ENCODE results near the gene MED8.

The MED8 gene

DNA sequence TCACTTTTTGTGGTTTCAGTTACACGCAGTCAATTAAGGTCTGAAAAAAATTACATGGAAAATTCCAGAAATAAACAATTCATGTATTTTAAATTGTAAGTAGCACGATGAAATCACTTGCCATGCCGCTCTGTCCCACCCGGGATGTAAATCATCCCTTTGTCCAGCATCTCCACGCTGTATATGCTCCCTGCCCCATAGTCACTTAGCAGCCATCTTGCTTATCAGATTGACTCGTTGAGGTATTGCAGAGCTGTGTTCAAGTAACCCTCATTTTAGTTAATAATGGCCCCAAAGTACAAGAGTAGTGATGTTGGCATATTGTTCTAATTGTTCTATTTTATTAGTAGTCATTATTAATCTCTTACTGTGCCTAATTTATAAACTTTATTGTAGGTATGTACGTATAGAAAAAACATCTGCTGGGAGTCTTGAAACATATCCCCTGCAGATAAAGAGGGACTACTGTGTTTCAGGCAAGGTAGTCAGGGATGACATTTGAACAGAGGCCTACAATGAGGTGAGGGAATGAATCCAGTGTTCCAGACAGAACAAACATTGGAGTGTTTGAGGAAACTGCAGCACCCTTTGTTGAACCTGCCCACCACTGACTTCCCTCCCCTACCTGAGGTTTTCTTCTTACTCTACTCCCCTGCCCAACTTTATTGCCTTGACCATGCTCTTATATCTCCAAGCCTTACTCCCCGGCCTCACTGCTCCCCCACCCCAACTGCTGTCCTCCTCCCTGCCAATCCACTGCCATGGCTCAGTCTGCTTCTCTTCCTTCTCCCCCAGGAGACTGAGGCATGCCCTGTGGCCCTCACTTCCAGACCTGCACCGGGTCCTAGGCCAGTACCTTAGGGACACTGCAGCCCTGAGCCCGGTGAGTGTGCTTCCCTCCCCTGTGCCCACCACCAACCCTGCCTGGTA, 37.9 kb downstream of the MED8 start:
- peaks cover 17% of the 10 kb centered on the region for H3K27me3 ChIP-seq (ENCODE audit: control insufficient read depth, insufficient read depth, low read length)
- peaks cover 10% of the 10 kb centered on the region for H3K4me1 ChIP-seq (ENCODE audit: control insufficient read depth, insufficient read depth, low read length)
- H3K9me3 ChIP-seq (ENCODE audit: control insufficient read depth, insufficient read depth, low read length): no peaks in the 10 kb centered on the region
- H3K36me3 ChIP-seq (ENCODE audit: control insufficient read depth, insufficient read depth, low read length): no peaks in the 10 kb centered on the region
- H3K9ac ChIP-seq (ENCODE audit: low read depth, low read length): no peak overlapping the region
- H3K4me3 ChIP-seq (ENCODE audit: low read depth, low read length): no peak overlapping the region

DNA sequence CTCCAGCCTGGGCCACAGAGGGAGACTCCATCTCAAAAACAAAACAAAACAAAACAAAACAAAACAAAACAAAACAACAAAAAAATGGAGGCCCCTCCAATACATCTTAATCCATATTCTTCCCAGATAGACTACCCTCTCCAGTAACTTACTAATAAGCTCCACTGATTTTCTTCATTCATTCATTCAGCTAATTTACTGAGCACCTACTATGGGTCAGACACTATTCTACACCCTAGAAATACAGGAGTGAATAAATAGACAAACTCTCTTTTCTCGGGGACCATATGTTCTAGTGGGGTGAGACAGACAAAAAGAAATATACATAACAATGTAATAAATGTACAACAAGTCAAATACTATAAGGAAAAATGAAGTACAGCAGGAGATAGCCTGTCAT, 38.6 kb downstream of the MED8 start:
- Histone ChIP-seq H3K27me3 (ENCODE audit: control insufficient read depth, insufficient read depth, low read length) (peaks cover 21% of the 10 kb centered on the region), H3K9me3 (ENCODE audit: control insufficient read depth, insufficient read depth, low read length) (no peaks in the 10 kb centered on the region), H3K4me1 (ENCODE audit: control insufficient read depth, insufficient read depth, low read length) (peaks cover 10% of the 10 kb centered on the region), H3K36me3 (ENCODE audit: control insufficient read depth, insufficient read depth, low read length) (no peaks in the 10 kb centered on the region), H3K9ac (ENCODE audit: low read depth, low read length) (no peak overlapping the region), H3K4me3 (ENCODE audit: low read depth, low read length) (no peak overlapping the region)

DNA sequence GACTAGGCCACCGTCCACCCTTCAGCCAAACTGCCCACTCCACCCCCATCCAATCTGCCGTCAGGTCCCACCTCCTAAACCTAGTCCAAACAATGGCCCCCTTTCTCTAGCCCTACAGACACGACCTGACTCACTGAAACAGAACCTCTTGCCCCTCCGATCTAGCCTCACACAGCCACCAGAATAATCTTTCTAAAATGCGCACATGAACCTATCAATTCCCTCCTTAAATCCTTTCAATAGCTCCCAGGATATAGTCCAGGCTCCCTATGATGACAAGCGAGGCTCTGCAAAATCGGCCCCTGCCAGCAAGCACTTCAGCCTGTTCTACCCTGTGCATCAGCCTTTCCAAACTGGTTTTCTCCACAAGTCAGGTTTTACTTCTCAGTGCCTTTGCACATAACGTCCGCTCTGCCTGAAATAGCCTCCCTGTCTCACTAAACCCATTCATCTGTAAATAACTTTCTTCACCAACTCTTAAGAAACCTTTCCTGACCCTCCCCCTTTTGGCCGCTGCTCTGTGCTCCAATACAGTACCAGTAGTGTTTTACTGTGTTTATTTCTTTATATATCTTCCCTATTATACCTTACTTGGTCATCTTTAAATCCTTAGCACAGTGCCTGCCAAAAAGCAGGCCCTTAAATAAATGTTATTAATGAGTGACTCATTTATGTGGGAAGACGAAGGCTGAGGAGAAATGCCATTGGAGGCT, 39.9 kb downstream of the MED8 start:
- no peaks in the 10 kb centered on the region for H3K9me3 ChIP-seq (ENCODE audit: control insufficient read depth, insufficient read depth, low read length)
- H3K27me3 ChIP-seq (ENCODE audit: control insufficient read depth, insufficient read depth, low read length): peaks cover 21% of the 10 kb centered on the region
- H3K4me3 ChIP-seq (ENCODE audit: low read depth, low read length): peak overlapping the region; percentile 95
- H3K9ac ChIP-seq (ENCODE audit: low read depth, low read length): peak overlapping the region; percentile 85
- H3K36me3 ChIP-seq (ENCODE audit: control insufficient read depth, insufficient read depth, low read length): no peaks in the 10 kb centered on the region
- peaks cover 10% of the 10 kb centered on the region for H3K4me1 ChIP-seq (ENCODE audit: control insufficient read depth, insufficient read depth, low read length)

DNA sequence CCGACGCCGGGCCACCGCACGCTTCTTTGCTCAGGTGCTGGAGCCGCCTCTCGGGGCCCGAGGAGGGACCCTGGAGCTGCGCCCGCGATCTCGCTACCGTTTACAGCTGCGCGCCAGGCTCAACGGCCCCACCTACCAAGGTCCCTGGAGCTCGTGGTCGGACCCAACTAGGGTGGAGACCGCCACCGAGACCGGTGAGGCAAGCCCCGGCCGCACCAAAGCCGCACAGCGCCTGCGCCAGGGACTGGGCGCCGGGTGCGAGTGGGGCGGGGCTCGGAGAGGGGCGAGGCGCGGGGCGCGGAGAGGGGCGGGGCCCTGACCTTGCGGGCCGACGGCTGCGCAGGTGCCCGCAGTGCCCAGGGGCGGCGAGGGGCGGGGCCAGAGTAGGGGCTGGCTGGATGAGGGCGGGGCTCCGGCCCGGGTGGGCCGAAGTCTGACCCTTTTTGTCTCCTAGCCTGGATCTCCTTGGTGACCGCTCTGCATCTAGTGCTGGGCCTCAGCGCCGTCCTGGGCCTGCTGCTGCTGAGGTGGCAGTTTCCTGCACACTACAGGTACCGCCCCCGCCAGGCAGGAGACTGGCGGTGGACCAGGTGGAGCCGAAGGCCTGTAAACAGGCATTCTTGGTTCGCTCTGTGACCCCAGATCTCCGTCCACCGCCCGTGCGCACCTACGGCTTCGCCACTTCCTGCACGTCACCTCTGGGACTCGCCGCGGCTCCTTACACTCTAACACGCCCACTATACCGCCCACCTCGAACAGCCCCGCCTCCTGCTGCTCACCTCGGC, 40.6 kb downstream of the MED8 start:
- no peaks in the 10 kb centered on the region for H3K36me3 ChIP-seq (ENCODE audit: control insufficient read depth, insufficient read depth, low read length)
- H3K9ac ChIP-seq (ENCODE audit: low read depth, low read length): peak overlapping the region; percentile 92
- H3K4me3 ChIP-seq (ENCODE audit: low read depth, low read length): peak overlapping the region; percentile 95
- H3K9me3 ChIP-seq (ENCODE audit: control insufficient read depth, insufficient read depth, low read length): no peaks in the 10 kb centered on the region
- H3K27me3 ChIP-seq (ENCODE audit: control insufficient read depth, insufficient read depth, low read length): peaks cover 21% of the 10 kb centered on the region
- H3K4me1 ChIP-seq (ENCODE audit: control insufficient read depth, insufficient read depth, low read length): peaks cover 10% of the 10 kb centered on the region

GRCh38 chr1:43348343-43348808, 41.2 kb downstream of the MED8 start:
- peaks cover 10% of the 10 kb centered on the region for H3K4me1 ChIP-seq (ENCODE audit: control insufficient read depth, insufficient read depth, low read length)
- peaks cover 21% of the 10 kb centered on the region for H3K27me3 ChIP-seq (ENCODE audit: control insufficient read depth, insufficient read depth, low read length)
- peak overlapping the region; percentile 65 for H3K9ac ChIP-seq (ENCODE audit: low read depth, low read length)
- no peaks in the 10 kb centered on the region for H3K9me3 ChIP-seq (ENCODE audit: control insufficient read depth, insufficient read depth, low read length)
- peak overlapping the region; percentile 95 for H3K4me3 ChIP-seq (ENCODE audit: low read depth, low read length)
- H3K36me3 ChIP-seq (ENCODE audit: control insufficient read depth, insufficient read depth, low read length): no peaks in the 10 kb centered on the region

DNA sequence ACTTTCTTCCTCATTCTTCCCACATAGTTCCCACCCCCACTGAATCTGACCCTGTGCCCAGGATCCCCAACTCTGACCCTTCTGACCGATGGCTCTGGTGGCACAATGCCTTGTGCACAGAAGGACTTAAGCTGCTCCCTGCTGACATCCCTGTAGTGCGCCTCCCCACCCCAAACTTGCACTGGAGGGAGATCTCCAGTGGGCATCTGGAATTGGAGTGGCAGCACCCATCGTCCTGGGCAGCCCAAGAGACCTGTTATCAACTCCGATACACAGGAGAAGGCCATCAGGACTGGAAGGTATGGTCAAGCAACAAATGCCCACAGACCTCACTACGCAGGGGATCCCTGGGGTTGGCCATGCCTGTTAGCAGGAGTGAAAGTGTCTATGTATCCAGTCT, 43.0 kb downstream of the MED8 start:
- no peaks in the 10 kb centered on the region for H3K36me3 ChIP-seq (ENCODE audit: control insufficient read depth, insufficient read depth, low read length)
- no peaks in the 10 kb centered on the region for H3K9me3 ChIP-seq (ENCODE audit: control insufficient read depth, insufficient read depth, low read length)
- no peak overlapping the region for H3K9ac ChIP-seq (ENCODE audit: low read depth, low read length)
- peaks cover 10% of the 10 kb centered on the region for H3K4me1 ChIP-seq (ENCODE audit: control insufficient read depth, insufficient read depth, low read length)
- H3K27me3 ChIP-seq (ENCODE audit: control insufficient read depth, insufficient read depth, low read length): peaks cover 21% of the 10 kb centered on the region
- no peak overlapping the region for H3K4me3 ChIP-seq (ENCODE audit: low read depth, low read length)

DNA sequence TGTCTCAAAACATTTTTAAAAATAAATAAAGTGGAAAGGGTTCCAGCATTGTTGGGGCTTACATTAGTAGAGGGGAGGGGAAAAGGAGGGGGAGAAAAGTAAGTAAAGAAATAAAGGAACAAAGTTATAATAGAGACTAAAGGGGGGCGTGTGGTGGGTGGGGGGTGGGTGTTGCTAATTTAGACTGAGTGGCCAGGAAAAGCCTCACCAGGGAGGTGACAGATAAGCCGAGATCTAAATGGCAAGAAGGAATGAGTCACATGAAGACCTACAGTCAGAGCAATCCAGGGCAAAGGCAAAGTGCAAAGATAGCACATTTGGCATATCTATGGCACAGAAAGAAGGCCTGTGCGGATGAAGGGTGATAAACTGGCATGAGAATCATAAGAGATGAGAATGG, 44.5 kb downstream of the MED8 start:
- Histone ChIP-seq H3K9me3 (ENCODE audit: control insufficient read depth, insufficient read depth, low read length) (no peaks in the 10 kb centered on the region), H3K4me3 (ENCODE audit: low read depth, low read length) (no peak overlapping the region), H3K36me3 (ENCODE audit: control insufficient read depth, insufficient read depth, low read length) (no peaks in the 10 kb centered on the region), H3K27me3 (ENCODE audit: control insufficient read depth, insufficient read depth, low read length) (peaks cover 21% of the 10 kb centered on the region), H3K9ac (ENCODE audit: low read depth, low read length) (no peak overlapping the region), H3K4me1 (ENCODE audit: control insufficient read depth, insufficient read depth, low read length) (peaks cover 7% of the 10 kb centered on the region)

- no peaks in the 10 kb centered on the region for H3K9me3 ChIP-seq (ENCODE audit: control insufficient read depth, insufficient read depth, low read length)
- H3K4me3 ChIP-seq (ENCODE audit: low read depth, low read length): no peak overlapping the region
- H3K36me3 ChIP-seq (ENCODE audit: control insufficient read depth, insufficient read depth, low read length): no peaks in the 10 kb centered on the region
- H3K27me3 ChIP-seq (ENCODE audit: control insufficient read depth, insufficient read depth, low read length): peaks cover 21% of the 10 kb centered on the region
- H3K4me1 ChIP-seq (ENCODE audit: control insufficient read depth, insufficient read depth, low read length): peaks cover 2% of the 10 kb centered on the region
- no peak overlapping the region for H3K9ac ChIP-seq (ENCODE audit: low read depth, low read length)
Observed at GRCh38 chr1:43344267-43344850, 45.2 kb downstream of the MED8 start.

DNA sequence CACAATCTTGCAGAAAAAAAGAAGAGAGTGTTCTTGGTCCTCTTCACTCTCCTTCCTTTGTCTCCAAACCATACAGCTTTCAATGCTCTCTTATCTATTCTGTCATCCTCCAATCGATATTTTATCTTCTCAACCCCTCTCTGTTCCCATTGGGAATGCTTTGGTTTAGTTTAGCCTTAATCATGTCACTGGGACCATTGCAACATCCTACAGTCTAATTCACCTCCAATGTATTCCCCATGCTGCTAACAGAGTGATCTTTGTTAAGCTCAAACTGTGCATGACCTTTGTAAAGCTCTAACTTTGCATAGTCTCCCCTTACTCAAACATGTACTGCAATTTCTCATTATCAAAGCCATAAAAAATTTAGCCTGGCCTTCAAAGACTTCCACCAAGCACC, 49.0 kb downstream of the MED8 start:
- H3K9ac ChIP-seq (ENCODE audit: low read depth, low read length): no peak overlapping the region
- H3K36me3 ChIP-seq (ENCODE audit: control insufficient read depth, insufficient read depth, low read length): no peaks in the 10 kb centered on the region
- no peaks in the 10 kb centered on the region for H3K9me3 ChIP-seq (ENCODE audit: control insufficient read depth, insufficient read depth, low read length)
- no peaks in the 10 kb centered on the region for H3K27me3 ChIP-seq (ENCODE audit: control insufficient read depth, insufficient read depth, low read length)
- no peaks in the 10 kb centered on the region for H3K4me1 ChIP-seq (ENCODE audit: control insufficient read depth, insufficient read depth, low read length)
- H3K4me3 ChIP-seq (ENCODE audit: low read depth, low read length): no peak overlapping the region

DNA sequence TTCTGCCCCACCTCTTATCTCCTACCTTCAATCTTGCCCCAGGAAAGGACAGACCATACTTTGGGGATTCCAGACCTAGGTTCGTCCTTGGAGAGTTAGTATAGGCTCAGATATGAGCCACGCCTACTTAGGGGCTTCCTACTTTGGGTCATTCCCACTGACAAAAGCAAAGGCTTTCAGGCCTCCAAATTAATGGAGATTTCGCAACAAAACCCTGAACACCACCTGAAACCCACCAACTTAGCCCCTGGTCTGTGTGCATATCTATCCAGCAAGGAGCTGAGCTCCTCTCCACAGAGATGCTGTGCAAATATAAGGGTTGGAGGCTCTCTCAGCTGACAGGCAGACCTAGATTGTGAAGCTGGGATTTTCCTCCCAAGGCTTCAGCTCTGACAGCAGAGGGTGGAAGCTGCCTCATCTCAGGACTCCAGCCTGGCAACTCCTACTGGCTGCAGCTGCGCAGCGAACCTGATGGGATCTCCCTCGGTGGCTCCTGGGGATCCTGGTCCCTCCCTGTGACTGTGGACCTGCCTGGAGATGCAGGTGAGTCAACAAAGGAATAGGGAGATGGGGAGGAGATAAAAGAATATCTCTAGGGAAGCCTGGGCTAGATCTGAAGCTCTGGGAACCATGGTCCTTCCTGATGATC, 49.9 kb downstream of the MED8 start:
- no peak overlapping the region for H3K9ac ChIP-seq (ENCODE audit: low read depth, low read length)
- no peaks in the 10 kb centered on the region for H3K27me3 ChIP-seq (ENCODE audit: control insufficient read depth, insufficient read depth, low read length)

GRCh38 chr1:43338001-43338400, 51.6 kb downstream of the MED8 start:
- Histone ChIP-seq H3K4me1 (ENCODE audit: control insufficient read depth, insufficient read depth, low read length) (no peaks in the 10 kb centered on the region), H3K4me3 (ENCODE audit: low read depth, low read length) (no peak overlapping the region), H3K9ac (ENCODE audit: low read depth, low read length) (no peak overlapping the region), H3K9me3 (ENCODE audit: control insufficient read depth, insufficient read depth, low read length) (no peaks in the 10 kb centered on the region), H3K36me3 (ENCODE audit: control insufficient read depth, insufficient read depth, low read length) (no peaks in the 10 kb centered on the region), H3K27me3 (ENCODE audit: control insufficient read depth, insufficient read depth, low read length) (no peaks in the 10 kb centered on the region)

More for the DNA sequence above, 49.9 kb downstream of the MED8 start:
- H3K36me3 ChIP-seq (ENCODE audit: control insufficient read depth, insufficient read depth, low read length): no peaks in the 10 kb centered on the region
- H3K9me3 ChIP-seq (ENCODE audit: control insufficient read depth, insufficient read depth, low read length): no peaks in the 10 kb centered on the region
- no peaks in the 10 kb centered on the region for H3K4me1 ChIP-seq (ENCODE audit: control insufficient read depth, insufficient read depth, low read length)
- no peak overlapping the region for H3K4me3 ChIP-seq (ENCODE audit: low read depth, low read length)

All from iPS-15b (cell line).